ENCODE results near the gene ADGB. TPM values are rescaled to one million over a fixed set of nuclear protein-coding genes. Genes with fewer than 3 reads are reported as not detected.
"Not testable (repeated sequence)": the region's sequence is repeated elsewhere in the genome, so short reads cannot be mapped to it uniquely, and the experiment has no call there.

Gene ADGB
- total and polyA plus RNA-seq, 9 of the 15 experiments (the other 6 are each of a cell fraction or from before 2014, with no cell fraction given) = not detected

- TF ChIP-seq MEF2D (tag; conservative IDR thresholded peaks at IDR 0.05; ENCODE audit: low read depth) (no peak), ZFP30 (CRISPR knock-in tag; IDR thresholded peaks at IDR 0.05; ENCODE audit: borderline replicate concordance) (no peak), TAF1 (IDR thresholded peaks at IDR 0.05; ENCODE audit: control insufficient read depth, extremely low read depth, insufficient read depth, low read length, severe bottlenecking) (no peak), HMG20A (CRISPR knock-in tag; conservative IDR thresholded peaks at IDR 0.05) (no peak), KLF16 (IDR thresholded peaks at IDR 0.05) (no peak), SRF (CRISPR knock-in tag; IDR thresholded peaks at IDR 0.05) (no peak), REST (IDR thresholded peaks at IDR 0.05; ENCODE audit: borderline replicate concordance) (no peak), REST (CRISPR knock-in tag; IDR thresholded peaks at IDR 0.05; ENCODE audit: low read depth) (no peak), CXXC5 (CRISPR knock-in tag; IDR thresholded peaks at IDR 0.05) (no peak)
- TF ChIP-seq, protein P1, sequence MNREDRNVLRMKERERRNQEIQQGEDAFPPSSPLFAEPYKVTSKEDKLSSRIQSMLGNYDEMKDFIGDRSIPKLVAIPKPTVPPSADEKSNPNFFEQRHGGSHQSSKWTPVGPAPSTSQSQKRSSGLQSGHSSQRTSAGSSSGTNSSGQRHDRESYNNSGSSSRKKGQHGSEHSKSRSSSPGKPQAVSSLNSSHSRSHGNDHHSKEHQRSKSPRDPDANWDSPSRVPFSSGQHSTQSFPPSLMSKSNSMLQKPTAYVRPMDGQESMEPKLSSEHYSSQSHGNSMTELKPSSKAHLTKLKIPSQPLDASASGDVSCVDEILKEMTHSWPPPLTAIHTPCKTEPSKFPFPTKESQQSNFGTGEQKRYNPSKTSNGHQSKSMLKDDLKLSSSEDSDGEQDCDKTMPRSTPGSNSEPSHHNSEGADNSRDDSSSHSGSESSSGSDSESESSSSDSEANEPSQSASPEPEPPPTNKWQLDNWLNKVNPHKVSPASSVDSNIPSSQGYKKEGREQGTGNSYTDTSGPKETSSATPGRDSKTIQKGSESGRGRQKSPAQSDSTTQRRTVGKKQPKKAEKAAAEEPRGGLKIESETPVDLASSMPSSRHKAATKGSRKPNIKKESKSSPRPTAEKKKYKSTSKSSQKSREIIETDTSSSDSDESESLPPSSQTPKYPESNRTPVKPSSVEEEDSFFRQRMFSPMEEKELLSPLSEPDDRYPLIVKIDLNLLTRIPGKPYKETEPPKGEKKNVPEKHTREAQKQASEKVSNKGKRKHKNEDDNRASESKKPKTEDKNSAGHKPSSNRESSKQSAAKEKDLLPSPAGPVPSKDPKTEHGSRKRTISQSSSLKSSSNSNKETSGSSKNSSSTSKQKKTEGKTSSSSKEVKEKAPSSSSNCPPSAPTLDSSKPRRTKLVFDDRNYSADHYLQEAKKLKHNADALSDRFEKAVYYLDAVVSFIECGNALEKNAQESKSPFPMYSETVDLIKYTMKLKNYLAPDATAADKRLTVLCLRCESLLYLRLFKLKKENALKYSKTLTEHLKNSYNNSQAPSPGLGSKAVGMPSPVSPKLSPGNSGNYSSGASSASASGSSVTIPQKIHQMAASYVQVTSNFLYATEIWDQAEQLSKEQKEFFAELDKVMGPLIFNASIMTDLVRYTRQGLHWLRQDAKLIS (CRISPR knock-in tag; IDR thresholded peaks at IDR 0.05) = no peak
Observed at GRCh38 chr6:146560607-146561006, 38.2 kb upstream of the ADGB start (continued).

DNA sequence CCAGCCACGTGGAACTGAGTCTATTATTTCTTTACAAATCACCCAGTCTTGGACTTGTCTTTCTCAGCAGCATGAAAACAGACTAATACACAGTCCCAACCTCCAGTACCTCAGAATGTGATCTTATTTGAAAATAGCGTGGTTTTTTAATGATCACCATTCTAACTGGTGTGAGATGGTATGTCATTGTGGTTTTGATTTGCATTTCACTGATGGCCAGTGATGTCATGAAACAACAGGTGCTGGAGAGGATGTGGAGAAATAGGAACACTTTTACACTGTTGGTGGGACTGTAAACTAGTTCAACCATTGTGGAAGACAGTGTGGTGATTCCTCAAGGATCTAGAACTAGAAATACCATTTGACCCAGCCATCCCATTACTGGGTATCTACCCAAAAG, 32.1 kb upstream of the ADGB start:
- BruUV-seq (replicated peaks); in situ Hi-C loops (cut with MboI): not testable (repeated sequence)
- 0% methylated on average over 2 of the region's 2 CpGs for WGBS (ENCODE audit: insufficient coverage, low coverage, missing lambda C conversion rate)

More for the DNA sequence above, 32.1 kb upstream of the ADGB start:
- DNase-seq (ENCODE audit: extremely low read depth in 1 of 4, low spot score in 3 of 4); H3K9ac ChIP-seq (ENCODE audit: insufficient read depth in 1 of 2, low read depth in 2 of 2, low read length in 2 of 2); intact Hi-C loops (cut with micrococcal nuclease); POLR2A ChIA-PET; H2AFZ ChIP-seq (ENCODE audit: low read depth, low read length); H3K4me1 ChIP-seq (replicated peaks in 1 of 2; ENCODE audit: control insufficient read depth in 2 of 2, insufficient read depth in 2 of 2, low read length in 2 of 2); ATAC-seq; FAIRE-seq; H3K79me2 ChIP-seq (ENCODE audit: control insufficient read depth, insufficient read depth, low read length); H3K9me1 ChIP-seq (ENCODE audit: control insufficient read depth, insufficient read depth, low read length); CTCF ChIA-PET (ENCODE audit: low intra/inter-chr PET ratio); H4K20me1 ChIP-seq (replicated peaks; ENCODE audit: control insufficient read depth, insufficient read depth, low read length); H3K4me3 ChIP-seq; H3K27ac ChIP-seq (ENCODE audit: extremely low read depth, low read depth, low read length); H3K4me2 ChIP-seq (ENCODE audit: insufficient read depth, low read length); H3K9me3 ChIP-seq (replicated peaks; ENCODE audit: control insufficient read depth, insufficient read depth, low read depth, low read length); H3K36me3 ChIP-seq (ENCODE audit: control insufficient read depth, insufficient read depth, low read length): not testable (repeated sequence)
- peaks cover 0 to 12% of the 10 kb centered on the region in 2 experiments; a peak in 2 of 5 replicates for H3K27me3 ChIP-seq (ENCODE audit: control insufficient read depth in 2 of 2, insufficient read depth in 2 of 2, low read length in 2 of 2)
